HS-5 (cell line): ENCODE measurements around the gene LEPR.

Experiments
- DNase-seq: peaks from one replicate; pipeline ENCODE4 v3.0.0-alpha.2; 2012; ENCODE audit warnings: low read depth

LEPR gene

GRCh38 chr1:65409816-65410326 lies 10.6 kb upstream of the LEPR start:
- DNase-seq, result no peak

GRCh38 chr1:65412256-65412983 lies 8.0 kb upstream of the LEPR start:
- no peak for DNase-seq

- peak; percentile 76 for DNase-seq
Measured at GRCh38 chr1:65412984-65413375, 7.5 kb upstream of the LEPR start.

GRCh38 chr1:65414538-65414937 lies 5.9 kb upstream of the LEPR start:
- DNase-seq, result no peak

GRCh38 chr1:65416767-65417166 lies 3.7 kb upstream of the LEPR start:
- no peak for DNase-seq

- no peak for DNase-seq
Measured at GRCh38 chr1:65417729-65418128, 2.7 kb upstream of the LEPR start.

GRCh38 chr1:65418522-65419185 lies 1.8 kb upstream of the LEPR start:
- DNase-seq, result no peak

- peak; percentile 92 for DNase-seq
Measured at GRCh38 chr1:65419681-65420589, 533 bp upstream of the LEPR start.

GRCh38 chr1:65421351-65422025 lies 1.0 kb downstream of the LEPR start:
- DNase-seq, result no peak

- no peak for DNase-seq
Measured at GRCh38 chr1:65422241-65423203, 2.1 kb downstream of the LEPR start.

- DNase-seq, result peak; percentile 92
Measured at GRCh38 chr1:65423884-65424572, 3.6 kb downstream of the LEPR start.

GRCh38 chr1:65424573-65424889 lies 4.1 kb downstream of the LEPR start:
- no peak for DNase-seq

GRCh38 chr1:65425006-65425405 lies 4.5 kb downstream of the LEPR start:
- DNase-seq, result no peak

- DNase-seq, result peak; percentile 86
Measured at GRCh38 chr1:65425697-65426096, 5.2 kb downstream of the LEPR start.

GRCh38 chr1:65429078-65429477 lies 8.6 kb downstream of the LEPR start:
- DNase-seq, result no peak

- no peak for DNase-seq
Measured at GRCh38 chr1:65429806-65430205, 9.3 kb downstream of the LEPR start.

GRCh38 chr1:65431111-65431705 lies 10.7 kb downstream of the LEPR start:
- DNase-seq, result no peak

GRCh38 chr1:65432918-65433317 lies 12.4 kb downstream of the LEPR start:
- no peak for DNase-seq

- no peak for DNase-seq
Measured at GRCh38 chr1:65434255-65434654, 13.8 kb downstream of the LEPR start.

- no peak for DNase-seq
Measured at GRCh38 chr1:65434760-65435159, 14.3 kb downstream of the LEPR start.
